ENCODE measurements around the gene NR1D2.

Gene NR1D2

DNA sequence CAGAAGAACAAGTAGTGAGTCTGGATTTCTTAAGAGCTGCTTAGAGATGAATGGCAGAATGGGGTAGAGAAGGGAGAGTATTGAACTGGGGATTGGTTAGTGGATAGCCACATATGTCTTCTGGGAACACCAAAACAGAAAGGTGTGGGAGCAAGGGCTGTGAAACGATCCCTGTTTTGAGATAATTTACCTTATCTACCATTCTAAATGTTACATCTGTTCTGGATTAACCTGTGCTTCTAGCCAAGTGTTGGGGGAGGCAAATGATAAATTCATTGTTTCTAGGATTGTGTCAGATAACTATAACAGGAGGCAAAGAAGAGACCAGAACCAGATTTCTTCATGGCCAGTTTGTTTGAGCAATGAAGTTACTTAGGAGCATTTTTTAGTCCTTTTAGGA is 8.4 kb downstream of the NR1D2 start:
- H3K4me3 ChIP-seq (ENCODE audit: low read depth, low read length): no peak overlapping the region
- TF ChIP-seq TRIM28 (IDR thresholded peaks at IDR 0.05; ENCODE audit: borderline replicate concordance, low read length): no peak
- TF ChIP-seq, protein P1, sequence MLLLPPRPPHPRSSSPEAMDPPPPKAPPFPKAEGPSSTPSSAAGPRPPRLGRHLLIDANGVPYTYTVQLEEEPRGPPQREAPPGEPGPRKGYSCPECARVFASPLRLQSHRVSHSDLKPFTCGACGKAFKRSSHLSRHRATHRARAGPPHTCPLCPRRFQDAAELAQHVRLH (tag by site-specific recombination; IDR thresholded peaks at IDR 0.05): no peak
- no peak for TF ChIP-seq ZNF132 (tag by site-specific recombination; IDR thresholded peaks at IDR 0.05; ENCODE audit: borderline replicate concordance)
- TF ChIP-seq, protein P2, sequence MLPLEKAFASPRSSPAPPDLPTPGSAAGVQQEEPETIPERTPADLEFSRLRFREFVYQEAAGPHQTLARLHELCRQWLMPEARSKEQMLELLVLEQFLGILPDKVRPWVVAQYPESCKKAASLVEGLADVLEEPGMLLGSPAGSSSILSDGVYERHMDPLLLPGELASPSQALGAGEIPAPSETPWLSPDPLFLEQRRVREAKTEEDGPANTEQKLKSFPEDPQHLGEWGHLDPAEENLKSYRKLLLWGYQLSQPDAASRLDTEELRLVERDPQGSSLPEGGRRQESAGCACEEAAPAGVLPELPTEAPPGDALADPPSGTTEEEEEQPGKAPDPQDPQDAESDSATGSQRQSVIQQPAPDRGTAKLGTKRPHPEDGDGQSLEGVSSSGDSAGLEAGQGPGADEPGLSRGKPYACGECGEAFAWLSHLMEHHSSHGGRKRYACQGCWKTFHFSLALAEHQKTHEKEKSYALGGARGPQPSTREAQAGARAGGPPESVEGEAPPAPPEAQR (tag by site-specific recombination; IDR thresholded peaks at IDR 0.05): no peak
- H3K9me3 ChIP-seq (ENCODE audit: control insufficient read depth, insufficient read depth, low read depth, low read length): no peaks in the 10 kb centered on the region
- peaks cover 0 to 19% of the 10 kb centered on the region in 2 experiments; a peak in 2 of 3 replicates for H3K36me3 ChIP-seq (ENCODE audit: control insufficient read depth in 2 of 2, insufficient read depth in 1 of 2, low read length in 2 of 2)
- ChIA-PET CTCF (no interaction called here), POLR2A (interaction anchor here (0.7 to 0.8 kb wide), 2 partner anchors 36 to 37 kb away, joined by 4 to 8 read pairs; partner anchors contain the start of genes NKIRAS1 and RPL15)
- H3K27ac ChIP-seq (ENCODE audit: extremely low read depth, low read depth, low read length): no peak overlapping the region
- peaks cover 2% of the 10 kb centered on the region; the same call in 1 of the 2 replicates for H3K4me1 ChIP-seq (ENCODE audit: control insufficient read depth, insufficient read depth, low read length)

DNA sequence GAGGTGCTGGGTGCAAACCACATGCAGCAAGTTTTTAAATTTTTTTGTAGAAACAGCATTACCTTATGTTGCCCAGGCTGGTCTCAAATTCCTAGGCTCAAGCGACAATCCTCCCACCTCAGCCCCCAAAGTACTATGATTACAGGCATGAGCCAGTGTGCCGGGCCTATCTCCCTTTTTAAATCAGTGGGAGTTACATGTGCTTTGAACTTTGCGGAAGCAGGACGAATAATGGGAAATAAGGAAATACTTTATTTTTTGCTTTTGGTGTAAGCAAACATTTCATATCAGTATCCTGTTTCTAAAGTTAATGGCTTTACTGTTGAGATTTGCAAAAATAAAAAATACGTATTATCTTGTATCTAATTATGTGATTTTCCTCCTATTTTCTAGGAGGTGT is 9.1 kb downstream of the NR1D2 start:
- TF ChIP-seq ZSCAN16 (tag by site-specific recombination; IDR thresholded peaks at IDR 0.05) (no peak), RBAK (tag by site-specific recombination; IDR thresholded peaks at IDR 0.05) (no peak), KLF7 (tag by site-specific recombination; IDR thresholded peaks at IDR 0.05; ENCODE audit: borderline replicate concordance) (no peak), ZNF391 (tag by site-specific recombination; IDR thresholded peaks at IDR 0.05; ENCODE audit: borderline replicate concordance, low read depth) (no peak), ZNF184 (tag by site-specific recombination; IDR thresholded peaks at IDR 0.05) (no peak), ZNF521 (tag by site-specific recombination; IDR thresholded peaks at IDR 0.05) (no peak), ZNF830 (tag by site-specific recombination; IDR thresholded peaks at IDR 0.05; ENCODE audit: low read depth) (no peak), ZNF654 (tag by site-specific recombination; IDR thresholded peaks at IDR 0.05; ENCODE audit: low read depth) (no peak), KLF8 (tag by site-specific recombination; IDR thresholded peaks at IDR 0.05) (no peak), ZNF133 (tag by site-specific recombination; IDR thresholded peaks at IDR 0.05) (no peak), KLF10 (tag by site-specific recombination; IDR thresholded peaks at IDR 0.05) (no peak), ZFP41 (tag by site-specific recombination; IDR thresholded peaks at IDR 0.05; ENCODE audit: borderline replicate concordance) (no peak), ZNF404 (tag by site-specific recombination; IDR thresholded peaks at IDR 0.05) (no peak)
- TF ChIP-seq, protein P3, sequence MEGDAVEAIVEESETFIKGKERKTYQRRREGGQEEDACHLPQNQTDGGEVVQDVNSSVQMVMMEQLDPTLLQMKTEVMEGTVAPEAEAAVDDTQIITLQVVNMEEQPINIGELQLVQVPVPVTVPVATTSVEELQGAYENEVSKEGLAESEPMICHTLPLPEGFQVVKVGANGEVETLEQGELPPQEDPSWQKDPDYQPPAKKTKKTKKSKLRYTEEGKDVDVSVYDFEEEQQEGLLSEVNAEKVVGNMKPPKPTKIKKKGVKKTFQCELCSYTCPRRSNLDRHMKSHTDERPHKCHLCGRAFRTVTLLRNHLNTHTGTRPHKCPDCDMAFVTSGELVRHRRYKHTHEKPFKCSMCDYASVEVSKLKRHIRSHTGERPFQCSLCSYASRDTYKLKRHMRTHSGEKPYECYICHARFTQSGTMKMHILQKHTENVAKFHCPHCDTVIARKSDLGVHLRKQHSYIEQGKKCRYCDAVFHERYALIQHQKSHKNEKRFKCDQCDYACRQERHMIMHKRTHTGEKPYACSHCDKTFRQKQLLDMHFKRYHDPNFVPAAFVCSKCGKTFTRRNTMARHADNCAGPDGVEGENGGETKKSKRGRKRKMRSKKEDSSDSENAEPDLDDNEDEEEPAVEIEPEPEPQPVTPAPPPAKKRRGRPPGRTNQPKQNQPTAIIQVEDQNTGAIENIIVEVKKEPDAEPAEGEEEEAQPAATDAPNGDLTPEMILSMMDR (tag by site-specific recombination; IDR thresholded peaks at IDR 0.05): no peak
- TF ChIP-seq, protein P4, sequence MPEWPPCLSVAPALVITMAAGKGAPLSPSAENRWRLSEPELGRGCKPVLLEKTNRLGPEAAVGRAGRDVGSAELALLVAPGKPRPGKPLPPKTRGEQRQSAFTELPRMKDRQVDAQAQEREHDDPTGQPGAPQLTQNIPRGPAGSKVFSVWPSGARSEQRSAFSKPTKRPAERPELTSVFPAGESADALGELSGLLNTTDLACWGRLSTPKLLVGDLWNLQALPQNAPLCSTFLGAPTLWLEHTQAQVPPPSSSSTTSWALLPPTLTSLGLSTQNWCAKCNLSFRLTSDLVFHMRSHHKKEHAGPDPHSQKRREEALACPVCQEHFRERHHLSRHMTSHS (tag by site-specific recombination; IDR thresholded peaks at IDR 0.05): no peak
- Histone ChIP-seq H3K36me3 (ENCODE audit: control insufficient read depth in 2 of 2, insufficient read depth in 1 of 2, low read length in 2 of 2) (peaks cover 0 to 19% of the 10 kb centered on the region in 2 experiments; a peak in 2 of 3 replicates), H3K4me1 (ENCODE audit: control insufficient read depth, insufficient read depth, low read length) (peaks cover 2% of the 10 kb centered on the region; the same call in 1 of the 2 replicates), H3K4me3 (ENCODE audit: low read depth, low read length) (no peak overlapping the region), H3K27ac (ENCODE audit: extremely low read depth, low read depth, low read length) (no peak overlapping the region), H3K9me3 (ENCODE audit: control insufficient read depth, insufficient read depth, low read depth, low read length) (no peaks in the 10 kb centered on the region)
- POLR2A ChIA-PET: interaction anchor here (1.6 kb wide), 1 partner anchor 37 kb away, joined by 4 read pairs; the partner anchor contains the start of genes NKIRAS1 and RPL15
- CTCF ChIA-PET: no interaction called here

All from HEK293 (cell line).